Measurements from ENCODE around the gene ATP13A1. TPM values are rescaled to one million over a fixed set of nuclear protein-coding genes. Genes with fewer than 3 reads are reported as not detected.
A peak's percentile ranks its signal among the peaks of the same experiment; 100 is the strongest.
"Not testable (repeated sequence)": the region's sequence is repeated elsewhere in the genome, so short reads cannot be mapped to it uniquely, and the experiment has no call there.

Gene ATP13A1
- total RNA-seq, 2 donors from 2014 or later: 57.0 to 65.1 TPM

GRCh38 chr19:19630062-19630414, 33.4 kb downstream of the ATP13A1 start:
- intact Hi-C loops (cut with DNase I, micrococcal nuclease): no loop called here
- DNase-seq: no peak
- ATAC-seq: no peak

- intact Hi-C loops (cut with DNase I, micrococcal nuclease): no loop called here
- peak; percentile 56 for ATAC-seq
- peak; percentile 48 to 57 for DNase-seq
Measured at GRCh38 chr19:19628501-19629134, 34.9 kb downstream of the ATP13A1 start.

- ATAC-seq: peak; percentile 88
- DNase-seq: peak; percentile 74 to 83
- intact Hi-C loops (cut with DNase I, micrococcal nuclease): no loop called here
Measured at GRCh38 chr19:19627621-19628500, 35.6 kb downstream of the ATP13A1 start, which contains the start of gene LPAR2. Gene LPAR2, minus strand, starts transcription at chr19:19628220. Its CDS starts 945 bp downstream, at chr19:19627275.

GRCh38 chr19:19626516-19627472, 36.7 kb downstream of the ATP13A1 start:
- no peak for ATAC-seq
- intact Hi-C loops (cut with DNase I, micrococcal nuclease): no loop called here
- peak in 1 of 2 donors; percentile 31 for DNase-seq

GRCh38 chr19:19624032-19624570, 39.4 kb downstream of the ATP13A1 start:
- intact Hi-C loops (cut with DNase I, micrococcal nuclease): no loop called here
- ATAC-seq (no peak), DNase-seq (no peak)

GRCh38 chr19:19623383-19623782, 40.1 kb downstream of the ATP13A1 start:
- DNase-seq (no peak), ATAC-seq (no peak)
- intact Hi-C loops (cut with DNase I, micrococcal nuclease): no loop called here

GRCh38 chr19:19619849-19620210, 43.6 kb downstream of the ATP13A1 start:
- no peak for DNase-seq
- intact Hi-C loops (cut with DNase I, micrococcal nuclease): no loop called here
- peak; percentile 27 for ATAC-seq

GRCh38 chr19:19619181-19619848, 44.2 kb downstream of the ATP13A1 start:
- no peak for DNase-seq
- intact Hi-C loops (cut with DNase I, micrococcal nuclease): no loop called here
- no peak for ATAC-seq

GRCh38 chr19:19618219-19619051, 45.0 kb downstream of the ATP13A1 start, which contains the start of gene PBX4:
Gene PBX4, minus strand, starts transcription at chr19:19618687. Its CDS starts 58 bp downstream, at chr19:19618629.
- peak; percentile 96 to 99 for DNase-seq
- peak; percentile 97 for ATAC-seq
- intact Hi-C loops (cut with DNase I, micrococcal nuclease): no loop called here

- no peak for ATAC-seq
- DNase-seq: no peak
- intact Hi-C loops (cut with DNase I, micrococcal nuclease): no loop called here
Measured at GRCh38 chr19:19615086-19615485, 48.4 kb downstream of the ATP13A1 start.

- DNase-seq: no peak
- peak; percentile 76 for ATAC-seq
- intact Hi-C loops (cut with DNase I, micrococcal nuclease): no loop called here
Measured at GRCh38 chr19:19613506-19613905, 50.0 kb downstream of the ATP13A1 start.

GRCh38 chr19:19610376-19611202, 52.9 kb downstream of the ATP13A1 start:
- intact Hi-C loops (cut with DNase I, micrococcal nuclease): no loop called here
- ATAC-seq: no peak

GRCh38 chr19:19606686-19607085, 56.8 kb downstream of the ATP13A1 start:
- intact Hi-C loops (cut with DNase I, micrococcal nuclease); DNase-seq; ATAC-seq: not testable (repeated sequence)

More at GRCh38 chr19:19610376-19611202, 52.9 kb downstream of the ATP13A1 start:
- DNase-seq: no peak

GRCh38 chr19:19606021-19606420, 57.5 kb downstream of the ATP13A1 start:
- DNase-seq (peak; percentile 60 to 80), ATAC-seq (peak; percentile 93)
- intact Hi-C loops (cut with DNase I, micrococcal nuclease): no loop called here

GRCh38 chr19:19602713-19603324, 60.7 kb downstream of the ATP13A1 start:
- DNase-seq (no peak), ATAC-seq (peak; percentile 13)
- intact Hi-C loops (cut with DNase I, micrococcal nuclease): no loop called here

- ATAC-seq (peak; percentile 66), DNase-seq (no peak)
- intact Hi-C loops (cut with DNase I, micrococcal nuclease): no loop called here
Measured at GRCh38 chr19:19602136-19602712, 61.3 kb downstream of the ATP13A1 start.
